Endodermal cell (in vitro differentiated cells): ENCODE results near the gene CAPN2. TPM values are rescaled to one million over a fixed set of nuclear protein-coding genes. Genes with fewer than 3 reads are reported as not detected.

Source experiments
- DNase-seq: peaks from one replicate; pipeline ENCODE4 v3.0.0-alpha.2; 2017
- H3K27ac ChIP-seq: 2 replicates; pipeline ENCODE4 v1.5.1; 2013; ENCODE audit warnings: mild to moderate bottlenecking, low read depth, low read length, moderate library complexity
- H3K27me3 ChIP-seq: 2 replicates; pipeline ENCODE4 v1.6.1; 2013; ENCODE audit warnings: mild to moderate bottlenecking, low read length, moderate library complexity; ENCODE audit not compliant: insufficient read depth, control insufficient read depth, poor library complexity, severe bottlenecking
- H3K36me3 ChIP-seq: 2 replicates; pipeline ENCODE4 v1.7.0; 2013; ENCODE audit warnings: mild to moderate bottlenecking, low read length, moderate library complexity; ENCODE audit not compliant: control insufficient read depth, insufficient read depth
- H3K4me1 ChIP-seq: one replicate; pipeline ENCODE4 v1.7.0; 2013; ENCODE audit warnings: low read length; ENCODE audit not compliant: control insufficient read depth, insufficient read depth
- H3K4me3 ChIP-seq: 2 replicates; pipeline ENCODE4 v1.5.1; 2013; ENCODE audit warnings: mild to moderate bottlenecking, low read length, moderate library complexity
- H3K9ac ChIP-seq: 2 replicates; pipeline ENCODE4 v1.6.1; 2013; ENCODE audit warnings: mild to moderate bottlenecking, low read length, moderate library complexity; ENCODE audit not compliant: poor library complexity, severe bottlenecking; ENCODE audit errors: extremely low read depth
- H3K9me3 ChIP-seq: 2 replicates; pipeline ENCODE4 v1.6.1; 2013; ENCODE audit warnings: mild to moderate bottlenecking, low read length, moderate library complexity; ENCODE audit not compliant: control insufficient read depth
- H3K27ac Mint-ChIP-seq: 2 replicates; pipeline ENCODE4 v1.8.0; 2020; ENCODE audit warnings: mixed read lengths
- H3K27me3 Mint-ChIP-seq: 2 replicates; pipeline ENCODE4 v1.8.0; 2021; ENCODE audit warnings: mild to moderate bottlenecking, mixed read lengths; ENCODE audit not compliant: insufficient read depth
- H3K36me3 Mint-ChIP-seq: 2 replicates; pipeline ENCODE4 v1.8.0; 2020; ENCODE audit warnings: low read depth, mixed read lengths
- H3K4me1 Mint-ChIP-seq: 2 replicates; pipeline ENCODE4 v1.8.0; 2020; ENCODE audit warnings: mixed read lengths
- H3K4me3 Mint-ChIP-seq: 2 replicates; pipeline ENCODE4 v1.8.0; 2020; ENCODE audit warnings: mild to moderate bottlenecking, moderate library complexity, mixed read lengths
- H3K9me3 Mint-ChIP-seq: 2 replicates; pipeline ENCODE4 v1.8.0; 2020; ENCODE audit warnings: mild to moderate bottlenecking, mixed read lengths
- CTCF ChIP-seq: fragments of 200-600 bp; sonication (generic); conservative IDR thresholded peaks from 2 replicates; pipeline ENCODE4 v1.5.0; 2021; ENCODE audit warnings: antibody characterized with exemption, mild to moderate bottlenecking
- WGBS, 2 experiments: methylation state at CpG; one replicate each; pipeline versions ENCODE4 v1.1.5 to v1.1.7; 2013; ENCODE audit warnings: missing lambda C conversion rate in 2 of 2, mixed read lengths in 1 of 2; ENCODE audit not compliant: insufficient coverage in 1 of 2, insufficient read length in 1 of 2; 5-methylcytosine and 5-hydroxymethylcytosine counted together
- total RNA-seq, 2 donors: library from RNA; stranded (reverse); fragmentation: NEBNext Ultra II Directional in 1 of 2; extraction: Animal tissue kit (Norgen Biotek cat#: 25700) in 1 of 2; gene quantifications; 2 replicates in 1 of 2; 3 replicates in 1 of 2; pipeline ENCODE4 v1.2.1, GENCODE V29; 2021

Gene CAPN2
- total RNA-seq, 2 donors from 2014 or later: 49.2 to 49.7 TPM

- no peak overlapping the region for H3K27ac Mint-ChIP-seq
- peaks cover 2% of the 10 kb centered on the region for H3K4me1 Mint-ChIP-seq
- no peak overlapping the region for H3K4me3 Mint-ChIP-seq
- Histone ChIP-seq H3K27me3 (peaks cover 19% of the 10 kb centered on the region), H3K9me3 (no peaks in the 10 kb centered on the region), H3K9ac (no peak overlapping the region), H3K4me1 (no peaks in the 10 kb centered on the region), H3K4me3 (no peak overlapping the region), H3K36me3 (no peaks in the 10 kb centered on the region), H3K27ac (no peak overlapping the region)
- TF ChIP-seq CTCF: peak; percentile 5
- WGBS, 2 experiments: 57 to 68% methylated on average over 2 to 3 of the region's 3 CpGs
- no peaks in the 10 kb centered on the region for H3K36me3 Mint-ChIP-seq
- peaks cover 17% of the 10 kb centered on the region for H3K27me3 Mint-ChIP-seq
- no peak for DNase-seq
- no peaks in the 10 kb centered on the region for H3K9me3 Mint-ChIP-seq
Measured at GRCh38 chr1:223684488-223684792, 27.9 kb upstream of the CAPN2 start.

GRCh38 chr1:223691121-223691520, 21.2 kb upstream of the CAPN2 start:
- H3K4me3 Mint-ChIP-seq: no peak overlapping the region
- no peaks in the 10 kb centered on the region for H3K4me1 Mint-ChIP-seq
- Histone ChIP-seq H3K4me1 (no peaks in the 10 kb centered on the region), H3K36me3 (no peaks in the 10 kb centered on the region), H3K27me3 (peaks cover 4% of the 10 kb centered on the region), H3K9me3 (no peaks in the 10 kb centered on the region), H3K9ac (no peak overlapping the region), H3K4me3 (no peak overlapping the region), H3K27ac (no peak overlapping the region)
- TF ChIP-seq CTCF: no peak
- peaks cover 9% of the 10 kb centered on the region for H3K27me3 Mint-ChIP-seq
- H3K36me3 Mint-ChIP-seq: no peaks in the 10 kb centered on the region
- no peak overlapping the region for H3K27ac Mint-ChIP-seq
- DNase-seq: no peak
- H3K9me3 Mint-ChIP-seq: no peaks in the 10 kb centered on the region
- WGBS, 2 experiments: 91 to 93% methylated on average over 3 to 4 of the region's 4 CpGs

GRCh38 chr1:223695014-223695548, 17.3 kb upstream of the CAPN2 start:
- H3K36me3 ChIP-seq: no peaks in the 10 kb centered on the region
- no peak overlapping the region for H3K9ac ChIP-seq
- Mint-ChIP-seq H3K27me3 (peaks cover 7% of the 10 kb centered on the region), H3K36me3 (no peaks in the 10 kb centered on the region), H3K4me3 (no peak overlapping the region), H3K4me1 (no peaks in the 10 kb centered on the region), H3K9me3 (no peaks in the 10 kb centered on the region), H3K27ac (no peak overlapping the region)
- WGBS, 2 experiments: 70 to 74% methylated on average over 3 to 8 of the region's 8 CpGs
- H3K9me3 ChIP-seq: no peaks in the 10 kb centered on the region
- no peak overlapping the region for H3K4me3 ChIP-seq
- DNase-seq: no peak
- no peaks in the 10 kb centered on the region for H3K4me1 ChIP-seq
- no peak for TF ChIP-seq CTCF
- H3K27me3 ChIP-seq: no peaks in the 10 kb centered on the region
- H3K27ac ChIP-seq: no peak overlapping the region
